Endothelial cell (in vitro differentiated cells): ENCODE results near the gene NPY4R2. TPM values are rescaled to one million over a fixed set of nuclear protein-coding genes. Genes with fewer than 3 reads are reported as not detected.
"Not testable (repeated sequence)": the region's sequence is repeated elsewhere in the genome, so short reads cannot be mapped to it uniquely, and the experiment has no call there.

Experiments
- DNase-seq: peaks from one replicate; pipeline ENCODE4 v3.0.0; 2021; ENCODE audit warnings: low spot score
- H3K27ac Mint-ChIP-seq: one replicate; pipeline ENCODE4 v1.8.0; 2021; ENCODE audit warnings: mixed read lengths, inconsistent platforms; ENCODE audit not compliant: unreplicated experiment
- H3K27me3 Mint-ChIP-seq: one replicate; pipeline ENCODE4 v1.8.0; 2021; ENCODE audit warnings: mild to moderate bottlenecking, moderate library complexity, mixed read lengths, inconsistent platforms; ENCODE audit not compliant: unreplicated experiment
- H3K36me3 Mint-ChIP-seq: one replicate; pipeline ENCODE4 v1.8.0; 2021; ENCODE audit warnings: mild to moderate bottlenecking, low read depth, mixed read lengths, inconsistent platforms; ENCODE audit not compliant: unreplicated experiment
- H3K4me1 Mint-ChIP-seq: one replicate; pipeline ENCODE4 v1.8.0; 2021; ENCODE audit warnings: mild to moderate bottlenecking, mixed read lengths, inconsistent platforms; ENCODE audit not compliant: unreplicated experiment
- H3K4me3 Mint-ChIP-seq: one replicate; pipeline ENCODE4 v1.8.0; 2021; ENCODE audit warnings: mild to moderate bottlenecking, mixed read lengths, inconsistent platforms; ENCODE audit not compliant: unreplicated experiment
- H3K9me3 Mint-ChIP-seq: one replicate; pipeline ENCODE4 v1.8.0; 2021; ENCODE audit warnings: mixed read lengths, inconsistent platforms; ENCODE audit not compliant: unreplicated experiment
- total RNA-seq: library from RNA; stranded (reverse); fragmentation: NEBNext Ultra II Directional; extraction: Animal tissue kit (Norgen Biotek cat#: 25700); gene quantifications from one replicate; pipeline ENCODE4 v1.2.1, GENCODE V29; 2021; ENCODE audit not compliant: unreplicated experiment

The NPY4R2 gene
- total RNA-seq, 1 donor from 2014 or later: not detected

GRCh38 chr10:47970047-47970446, 51.6 kb downstream of the NPY4R2 start:
- H3K27ac Mint-ChIP-seq, H3K36me3 Mint-ChIP-seq, DNase-seq, H3K27me3 Mint-ChIP-seq, H3K9me3 Mint-ChIP-seq, H3K4me1 Mint-ChIP-seq, H3K4me3 Mint-ChIP-seq: not testable (repeated sequence)

- not testable (repeated sequence) for DNase-seq, H3K36me3 Mint-ChIP-seq, H3K9me3 Mint-ChIP-seq, H3K27me3 Mint-ChIP-seq, H3K4me1 Mint-ChIP-seq, H3K4me3 Mint-ChIP-seq, H3K27ac Mint-ChIP-seq
Observed at GRCh38 chr10:47971598-47971997, 53.1 kb downstream of the NPY4R2 start.

- not testable (repeated sequence) for H3K36me3 Mint-ChIP-seq, H3K4me1 Mint-ChIP-seq, H3K27ac Mint-ChIP-seq, DNase-seq, H3K27me3 Mint-ChIP-seq, H3K9me3 Mint-ChIP-seq, H3K4me3 Mint-ChIP-seq
Observed at GRCh38 chr10:47972077-47972476, 53.6 kb downstream of the NPY4R2 start.

Other genes with a start within 250 kb of the NPY4R2 start
- gene SYT15B, start 155.1 kb upstream of the NPY4R2 start, total RNA-seq: not detected
- gene FAM25C, start 81.1 kb downstream of the NPY4R2 start, total RNA-seq: not detected